H9 (cell line): Measurements from ENCODE around the gene APOA4. TPM values are rescaled to one million over a fixed set of nuclear protein-coding genes. Genes with fewer than 3 reads are reported as not detected.

Experiments
- DNase-seq: peaks from one replicate; pipeline ENCODE4 v3.0.0-alpha.2; 2017
- H2AFZ ChIP-seq: one replicate; pipeline ENCODE4 v1.6.1; 2013; ENCODE audit warnings: mild to moderate bottlenecking, low read length, control low read depth, moderate library complexity
- H2AK5ac ChIP-seq: 2 replicates; pipeline ENCODE4 v1.6.1; 2013; ENCODE audit warnings: low read length, control low read depth, mixed read lengths; ENCODE audit not compliant: insufficient read length
- H2BK120ac ChIP-seq: one replicate; pipeline ENCODE4 v1.6.1; 2013; ENCODE audit warnings: low read depth, mild to moderate bottlenecking, low read length, control low read depth, inconsistent platforms; ENCODE audit not compliant: poor library complexity, severe bottlenecking
- H2BK12ac ChIP-seq: 2 replicates; pipeline ENCODE4 v1.6.1; 2013; ENCODE audit warnings: low read length, control low read depth, mixed read lengths, low read depth; ENCODE audit not compliant: insufficient read length
- H2BK15ac ChIP-seq: 2 replicates; pipeline ENCODE4 v1.6.1; 2013; ENCODE audit warnings: low read depth, low read length, control low read depth
- H2BK20ac ChIP-seq: one replicate; pipeline ENCODE4 v1.6.1; 2013; ENCODE audit warnings: low read depth, mild to moderate bottlenecking, low read length, control low read depth, inconsistent platforms; ENCODE audit not compliant: poor library complexity, severe bottlenecking
- H2BK5ac ChIP-seq: 2 replicates; pipeline ENCODE4 v1.6.1; 2013; ENCODE audit warnings: low read length, control low read depth, mixed read lengths; ENCODE audit not compliant: insufficient read length
- H3K14ac ChIP-seq: 2 replicates; pipeline ENCODE4 v1.6.1; 2013; ENCODE audit warnings: low read length, control low read depth; ENCODE audit not compliant: insufficient read depth
- H3K18ac ChIP-seq: 2 replicates; pipeline ENCODE4 v1.6.1; 2013; ENCODE audit warnings: low read depth, mild to moderate bottlenecking, mixed read lengths, low read length, control low read depth; ENCODE audit not compliant: insufficient read length
- H3K23ac ChIP-seq: 2 replicates; pipeline ENCODE4 v1.6.1; 2013; ENCODE audit warnings: low read length, control low read depth, mixed read lengths, low read depth; ENCODE audit not compliant: insufficient read length
- H3K23me2 ChIP-seq: 2 replicates; pipeline ENCODE4 v1.6.1; 2013; ENCODE audit warnings: low read depth, mild to moderate bottlenecking, mixed read lengths, low read length, control low read depth; ENCODE audit not compliant: insufficient read length, poor library complexity, severe bottlenecking
- H3K27ac ChIP-seq: 2 replicates; pipeline ENCODE4 v1.5.1; 2013; ENCODE audit warnings: low read length, control low read depth, mixed read lengths, low read depth; ENCODE audit not compliant: insufficient read length
- H3K27me3 ChIP-seq: 2 replicates; pipeline ENCODE4 v1.6.1; 2013; ENCODE audit warnings: low read length, control low read depth, inconsistent platforms; ENCODE audit not compliant: insufficient read depth
- H3K4ac ChIP-seq: 2 replicates; pipeline ENCODE4 v1.6.1; 2013; ENCODE audit warnings: low read depth, mild to moderate bottlenecking, control low read depth, inconsistent platforms, low read length, moderate library complexity
- H3K4me1 ChIP-seq: 2 replicates; pipeline ENCODE4 v1.6.1; 2013; ENCODE audit warnings: low read length, control low read depth, inconsistent platforms; ENCODE audit not compliant: insufficient read depth
- H3K4me2 ChIP-seq: 2 replicates; pipeline ENCODE4 v1.6.1; 2013; ENCODE audit warnings: low read length, control low read depth, mixed read lengths; ENCODE audit not compliant: insufficient read length, insufficient read depth
- H3K56ac ChIP-seq: 2 replicates; pipeline ENCODE4 v1.6.1; 2013; ENCODE audit warnings: low read depth, mild to moderate bottlenecking, mixed read lengths, low read length, control low read depth; ENCODE audit not compliant: insufficient read length
- H3K79me1 ChIP-seq: 2 replicates; pipeline ENCODE4 v1.6.1; 2013; ENCODE audit warnings: low read depth, mild to moderate bottlenecking, moderate library complexity, low read length, control low read depth, inconsistent platforms; ENCODE audit not compliant: insufficient read depth, poor library complexity, severe bottlenecking
- H3K79me2 ChIP-seq: 2 replicates; pipeline ENCODE4 v1.6.1; 2013; ENCODE audit warnings: low read length, control low read depth, inconsistent platforms; ENCODE audit not compliant: insufficient read depth
- H3K9ac ChIP-seq: 2 replicates; pipeline ENCODE4 v1.6.1; 2013; ENCODE audit warnings: low read length, control low read depth, mixed read lengths; ENCODE audit not compliant: insufficient read length; ENCODE audit errors: extremely low read depth
- H3K9me3 ChIP-seq: one replicate; pipeline ENCODE4 v1.6.1; 2013; ENCODE audit warnings: low read depth, low read length, inconsistent platforms; ENCODE audit not compliant: control insufficient read depth
- H3T11ph ChIP-seq: one replicate; pipeline ENCODE4 v1.6.1; 2013; ENCODE audit warnings: mild to moderate bottlenecking, low read length, control low read depth, inconsistent platforms
- H4K20me1 ChIP-seq: one replicate; pipeline ENCODE4 v1.6.1; 2013; ENCODE audit not compliant: control insufficient read depth, insufficient read length, insufficient read depth
- H4K5ac ChIP-seq: 2 replicates; pipeline ENCODE4 v1.6.1; 2013; ENCODE audit warnings: low read depth, mild to moderate bottlenecking, mixed read lengths, low read length, control low read depth; ENCODE audit not compliant: insufficient read length
- H4K8ac ChIP-seq: replicated peaks from 2 replicates; pipeline ENCODE4 v1.6.1; 2013; ENCODE audit warnings: low read length, control low read depth, mixed read lengths, low read depth; ENCODE audit not compliant: insufficient read length
- H4K91ac ChIP-seq: 2 replicates; pipeline ENCODE4 v1.6.1; 2013; ENCODE audit warnings: low read depth, mild to moderate bottlenecking, moderate library complexity, mixed read lengths, low read length, control low read depth; ENCODE audit not compliant: insufficient read length
- H3K27ac Mint-ChIP-seq, 3 experiments: 2 replicates in 2 of 3; 3 replicates in 1 of 3; pipeline ENCODE4 v1.8.0; 2020 to 2021; ENCODE audit warnings: mixed read lengths in 3 of 3, mild to moderate bottlenecking in 1 of 3, moderate library complexity in 1 of 3
- H3K27me3 Mint-ChIP-seq: 2 replicates; pipeline ENCODE4 v1.8.0; 2021; ENCODE audit warnings: low read depth, mild to moderate bottlenecking, moderate library complexity, mixed read lengths
- H3K36me3 Mint-ChIP-seq, 3 experiments: 2 replicates in 2 of 3; 3 replicates in 1 of 3; pipeline ENCODE4 v1.8.0; 2020 to 2021; ENCODE audit warnings: low read depth in 3 of 3, mixed read lengths in 3 of 3; ENCODE audit not compliant: insufficient read depth in 1 of 3
- H3K4me1 Mint-ChIP-seq, 2 experiments: 2 replicates each; pipeline ENCODE4 v1.8.0; 2020; ENCODE audit warnings: mixed read lengths in 2 of 2
- H3K4me3 Mint-ChIP-seq, 2 experiments: 2 replicates in 1 of 2; 3 replicates in 1 of 2; pipeline ENCODE4 v1.8.0; 2020 to 2021; ENCODE audit warnings: mild to moderate bottlenecking in 2 of 2, mixed read lengths in 2 of 2, moderate library complexity in 1 of 2
- H3K9me3 Mint-ChIP-seq, 2 experiments: 2 replicates in 1 of 2; 3 replicates in 1 of 2; pipeline ENCODE4 v1.8.0; 2020; ENCODE audit warnings: mild to moderate bottlenecking in 2 of 2, mixed read lengths in 2 of 2, moderate library complexity in 1 of 2
- CTCF ChIP-seq: fragments of 200-600 bp; sonication (generic); conservative IDR thresholded peaks from 3 replicates; pipeline ENCODE4 v1.8.0; 2021; ENCODE audit warnings: antibody characterized with exemption, mild to moderate bottlenecking
- WGBS: extraction: QIAGEN DNeasy Blood & Tissue Kit; methylation state at CpG from one replicate; pipeline ENCODE4 v1.1.7; 2013; ENCODE audit warnings: missing lambda C conversion rate, low lambda C conversion rate, mixed read lengths; ENCODE audit not compliant: insufficient read length; ENCODE audit errors: extremely low coverage; 5-methylcytosine and 5-hydroxymethylcytosine counted together
- total RNA-seq: library from RNA; stranded (reverse); gene quantifications from 2 replicates; pipeline ENCODE4 v1.2.1, GENCODE V29; 2021

Gene APOA4
- total RNA-seq, 1 experiment from 2014 or later = not detected

GRCh38 chr11:116832350-116833290, 9.5 kb upstream of the APOA4 start:
- H3K79me2 ChIP-seq = no peaks in the 10 kb centered on the region
- no peaks in the 10 kb centered on the region for H3K79me1 ChIP-seq
- no peak for TF ChIP-seq CTCF
- Mint-ChIP-seq H3K4me3 (no peak overlapping the region), H3K36me3 (no peaks in the 10 kb centered on the region; a peak in 1 of 7 replicates), H3K9me3 (peaks cover 3 to 5% of the 10 kb centered on the region in 2 experiments; a peak in 3 of 5 replicates), H3K27ac (no peak overlapping the region; a peak in 1 of 7 replicates), H3K4me1 (peaks cover 15 to 24% of the 10 kb centered on the region in 2 experiments), H3K27me3 (peaks cover 23% of the 10 kb centered on the region)
- H3K23me2 ChIP-seq = peaks cover 6% of the 10 kb centered on the region
- H4K91ac ChIP-seq = no peak overlapping the region
- H3K27me3 ChIP-seq = no peaks in the 10 kb centered on the region
- no peak overlapping the region for H3K4ac ChIP-seq
- no peak overlapping the region for H3K4me2 ChIP-seq
- H3K9ac ChIP-seq = no peak overlapping the region
- H3K56ac ChIP-seq = no peak overlapping the region
- H4K8ac ChIP-seq = no peak overlapping the region
- no peak overlapping the region for H2BK5ac ChIP-seq
- H4K20me1 ChIP-seq = no peaks in the 10 kb centered on the region
- H2BK12ac ChIP-seq = no peak overlapping the region
- H3K9me3 ChIP-seq = no peaks in the 10 kb centered on the region
- H3K27ac ChIP-seq = no peak overlapping the region
- H2AFZ ChIP-seq = no peak overlapping the region
- H3T11ph ChIP-seq = no peak overlapping the region
- DNase-seq = no peak
- no CpG with 5 or more reads among the region's 13 CpGs for WGBS
- H3K18ac ChIP-seq = no peak overlapping the region
- H4K5ac ChIP-seq = no peak overlapping the region
- H3K4me1 ChIP-seq = no peaks in the 10 kb centered on the region
- H2AK5ac ChIP-seq = no peak overlapping the region
- H3K23ac ChIP-seq = no peak overlapping the region
- H2BK120ac ChIP-seq = no peak overlapping the region
- no peak overlapping the region for H2BK15ac ChIP-seq
- no peak overlapping the region for H2BK20ac ChIP-seq
- no peak overlapping the region; the same call in 1 of the 2 replicates for H3K14ac ChIP-seq
